ENCODE data around the gene KCNAB3.

Gene KCNAB3

DNA sequence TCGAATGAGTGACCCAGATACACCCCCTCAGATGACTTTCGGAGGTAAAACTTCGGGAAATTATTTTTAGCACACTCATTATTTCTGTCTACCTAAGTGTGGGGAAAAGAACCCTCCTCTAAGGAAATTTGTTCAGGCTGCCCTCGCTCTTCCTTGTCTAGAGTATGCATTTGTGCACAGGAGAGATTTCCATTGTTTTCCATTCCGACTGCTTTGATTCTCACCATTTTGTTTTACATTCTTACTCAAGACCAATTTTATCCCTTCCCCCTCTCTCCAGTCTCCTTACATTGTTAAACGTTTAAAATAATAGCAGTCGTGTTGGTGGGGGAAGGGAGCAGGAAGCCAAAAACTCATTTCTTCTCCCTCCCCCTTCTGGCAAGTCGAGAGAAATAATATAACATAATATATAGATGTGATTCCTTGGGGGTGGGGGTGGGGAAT lies 42.6 kb downstream of the KCNAB3 start:
- Histone ChIP-seq H2AFZ (ENCODE audit: low read depth, low read length) (peak overlapping the region; percentile 20), H3K4me3 (ENCODE audit: low read length) (peak overlapping the region; percentile 55), H3K36me3 (ENCODE audit: insufficient read depth, low read length) (peaks cover 24% of the 10 kb centered on the region), H3K4me1 (ENCODE audit: insufficient read depth, low read length) (peaks cover 50% of the 10 kb centered on the region), H3K27me3 (ENCODE audit: insufficient read depth, low read length) (no peaks in the 10 kb centered on the region), H3K9me3 (ENCODE audit: low read length) (no peaks in the 10 kb centered on the region)

DNA sequence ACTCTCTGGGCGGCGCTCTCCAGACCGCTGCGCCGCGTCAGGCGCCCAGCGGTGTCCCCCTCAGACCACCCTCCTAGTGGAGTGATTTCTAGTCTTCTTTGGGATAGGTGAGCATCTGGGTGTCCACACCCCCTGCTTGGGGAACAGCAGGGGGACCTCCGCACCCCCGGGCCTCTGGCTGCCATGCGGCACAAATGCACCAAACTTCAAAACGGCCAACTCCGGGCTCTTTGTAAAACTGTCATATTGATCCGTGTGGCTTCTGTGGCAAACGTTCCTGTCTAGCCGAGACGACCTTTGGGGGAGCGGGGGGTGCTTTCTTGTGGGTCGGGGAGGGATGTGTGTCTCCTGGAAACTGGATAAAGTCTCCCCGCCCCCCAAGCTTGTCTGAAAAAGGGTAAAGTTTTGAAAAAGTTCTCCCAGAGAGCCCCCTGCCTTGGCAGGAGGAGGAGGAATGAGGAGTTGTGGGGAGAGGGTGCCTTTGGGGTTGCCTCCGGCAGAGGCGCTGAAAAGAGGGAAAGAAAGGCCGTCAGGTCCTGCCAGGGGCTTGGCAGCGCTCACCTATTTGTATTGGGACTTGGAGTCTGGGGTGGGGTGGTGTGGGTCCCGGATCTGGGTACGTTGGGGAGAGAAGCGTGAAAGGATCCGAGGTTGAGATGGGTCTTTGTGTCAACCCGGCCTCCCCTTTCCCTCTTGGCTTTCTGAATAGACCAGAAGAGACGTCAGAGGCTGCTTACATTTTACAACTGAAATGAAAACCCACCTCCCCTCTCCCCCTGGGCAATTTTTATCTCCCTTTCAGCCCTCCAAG lies 43.2 kb downstream of the KCNAB3 start:
- Histone ChIP-seq H3K36me3 (ENCODE audit: insufficient read depth, low read length) (peaks cover 22% of the 10 kb centered on the region), H3K27me3 (ENCODE audit: insufficient read depth, low read length) (no peaks in the 10 kb centered on the region), H3K4me3 (ENCODE audit: low read length) (peak overlapping the region; percentile 55), H3K9me3 (ENCODE audit: low read length) (no peaks in the 10 kb centered on the region), H2AFZ (ENCODE audit: low read depth, low read length) (peak overlapping the region; percentile 20), H3K4me1 (ENCODE audit: insufficient read depth, low read length) (peaks cover 53% of the 10 kb centered on the region)

DNA sequence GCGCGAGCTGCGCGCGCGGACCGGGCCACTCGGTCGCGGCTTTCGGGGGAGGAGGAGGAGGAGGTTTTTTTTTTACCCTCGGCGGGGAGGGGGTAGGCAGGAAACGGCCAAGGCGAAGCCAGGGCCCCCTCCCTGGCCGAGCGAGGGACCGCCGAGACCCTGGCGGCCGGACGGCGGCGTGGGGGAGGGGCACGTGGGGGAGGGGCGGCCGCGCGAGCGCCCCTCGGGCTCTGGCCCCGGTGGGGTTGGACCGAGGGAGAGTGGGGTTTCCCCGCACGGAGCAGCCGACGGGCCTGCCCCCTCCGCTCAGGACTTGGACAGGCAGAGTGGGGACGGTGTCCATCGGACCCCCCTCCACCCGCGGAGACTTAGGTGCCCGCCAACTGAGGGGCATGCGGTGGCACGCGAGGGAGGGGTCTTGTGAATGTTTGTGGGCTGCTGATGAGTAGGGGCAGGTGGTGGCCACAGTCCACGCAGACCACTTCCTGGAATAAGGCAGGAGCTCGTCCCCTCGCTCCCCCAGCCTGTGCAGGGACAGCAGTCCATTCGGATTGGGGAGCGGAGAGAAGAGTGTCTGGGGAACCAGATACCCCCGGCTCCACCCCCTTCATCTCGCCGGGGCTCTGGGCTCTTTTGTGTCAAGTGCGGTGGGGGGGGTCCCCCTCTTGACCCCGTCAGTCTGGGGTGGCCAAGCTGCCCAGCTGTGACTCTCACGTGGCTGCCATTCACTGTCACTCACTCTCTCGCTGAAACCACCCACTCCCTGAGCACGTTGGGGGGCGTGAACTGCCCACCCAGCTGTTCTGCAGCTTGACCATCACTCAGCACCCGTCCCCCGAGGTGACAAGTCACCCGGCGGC lies 44.1 kb downstream of the KCNAB3 start:
- peak overlapping the region; percentile 55 for H3K4me3 ChIP-seq (ENCODE audit: low read length)
- peaks cover 53% of the 10 kb centered on the region for H3K4me1 ChIP-seq (ENCODE audit: insufficient read depth, low read length)
- no peaks in the 10 kb centered on the region for H3K27me3 ChIP-seq (ENCODE audit: insufficient read depth, low read length)
- H3K36me3 ChIP-seq (ENCODE audit: insufficient read depth, low read length) = peaks cover 20% of the 10 kb centered on the region
- H2AFZ ChIP-seq (ENCODE audit: low read depth, low read length) = no peak overlapping the region
- H3K9me3 ChIP-seq (ENCODE audit: low read length) = no peaks in the 10 kb centered on the region

DNA sequence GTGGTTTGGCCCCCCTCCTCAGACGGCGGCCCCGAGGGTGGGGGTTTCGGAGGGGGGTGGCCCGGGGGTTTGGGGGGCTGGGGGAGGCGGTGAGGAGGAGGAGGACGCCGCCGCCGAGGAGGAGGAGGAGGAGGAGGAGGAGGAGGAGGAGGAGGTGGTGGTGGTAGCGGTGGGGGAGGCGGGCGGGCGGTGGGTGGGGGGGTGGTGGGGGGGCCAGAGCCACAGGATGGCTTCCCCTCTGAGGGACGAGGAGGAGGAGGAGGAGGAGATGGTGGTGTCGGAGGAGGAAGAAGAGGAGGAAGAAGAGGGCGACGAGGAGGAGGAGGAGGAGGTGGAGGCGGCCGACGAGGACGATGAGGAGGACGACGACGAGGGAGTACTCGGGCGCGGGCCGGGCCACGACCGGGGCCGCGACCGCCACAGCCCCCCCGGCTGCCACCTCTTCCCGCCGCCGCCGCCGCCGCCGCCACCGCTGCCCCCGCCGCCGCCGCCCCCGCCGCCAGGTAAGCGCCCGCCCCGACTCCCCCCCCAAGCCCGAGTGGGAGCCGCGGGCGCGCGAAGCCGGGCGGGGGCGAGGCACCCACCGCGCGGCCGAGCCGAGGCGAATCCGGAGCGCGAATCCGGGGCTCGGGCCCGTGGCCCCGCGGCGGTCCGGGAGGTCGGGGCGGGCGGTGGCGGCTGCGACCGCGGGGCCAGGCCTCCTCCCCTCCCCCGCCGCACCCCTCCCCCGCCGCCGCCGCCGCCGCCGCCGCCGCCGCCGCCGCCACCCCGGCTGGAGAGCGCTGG lies 44.9 kb downstream of the KCNAB3 start:
- Histone ChIP-seq H2AFZ (ENCODE audit: low read depth, low read length) (no peak overlapping the region), H3K4me1 (ENCODE audit: insufficient read depth, low read length) (peaks cover 52% of the 10 kb centered on the region), H3K36me3 (ENCODE audit: insufficient read depth, low read length) (peaks cover 25% of the 10 kb centered on the region), H3K27me3 (ENCODE audit: insufficient read depth, low read length) (no peaks in the 10 kb centered on the region), H3K9me3 (ENCODE audit: low read length) (no peaks in the 10 kb centered on the region), H3K4me3 (ENCODE audit: low read length) (peak overlapping the region; percentile 55)

DNA sequence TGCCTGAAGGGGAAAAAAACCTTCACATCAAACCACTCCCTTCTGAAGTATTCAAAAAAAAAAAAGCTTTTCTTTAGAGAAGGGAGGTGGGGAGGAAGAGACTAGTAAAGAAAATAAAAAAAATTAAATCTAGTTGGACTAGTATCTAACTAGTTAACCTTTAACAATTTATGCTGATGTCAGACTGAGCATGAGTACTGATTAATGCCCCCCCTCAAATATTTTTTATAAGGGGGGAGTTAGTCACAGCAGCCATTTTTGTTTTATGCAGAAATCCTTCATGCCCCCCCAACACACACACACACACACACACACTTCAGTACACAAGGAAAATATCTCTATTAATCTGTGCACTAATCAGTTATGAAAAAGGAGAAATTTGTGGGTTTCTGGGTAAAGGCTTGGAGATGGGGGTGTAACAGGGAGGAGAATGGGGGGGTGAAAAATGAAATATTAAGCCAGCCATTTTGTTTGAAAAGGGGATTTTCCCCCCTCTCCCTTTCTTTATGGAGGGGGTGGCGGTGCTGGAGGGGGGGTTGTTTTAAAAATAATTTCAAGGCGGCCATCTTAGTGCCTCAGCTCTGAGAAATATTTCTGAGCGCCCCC lies 45.8 kb downstream of the KCNAB3 start:
- Histone ChIP-seq H3K27me3 (ENCODE audit: insufficient read depth, low read length) (no peaks in the 10 kb centered on the region), H3K4me1 (ENCODE audit: insufficient read depth, low read length) (peaks cover 43% of the 10 kb centered on the region)

DNA sequence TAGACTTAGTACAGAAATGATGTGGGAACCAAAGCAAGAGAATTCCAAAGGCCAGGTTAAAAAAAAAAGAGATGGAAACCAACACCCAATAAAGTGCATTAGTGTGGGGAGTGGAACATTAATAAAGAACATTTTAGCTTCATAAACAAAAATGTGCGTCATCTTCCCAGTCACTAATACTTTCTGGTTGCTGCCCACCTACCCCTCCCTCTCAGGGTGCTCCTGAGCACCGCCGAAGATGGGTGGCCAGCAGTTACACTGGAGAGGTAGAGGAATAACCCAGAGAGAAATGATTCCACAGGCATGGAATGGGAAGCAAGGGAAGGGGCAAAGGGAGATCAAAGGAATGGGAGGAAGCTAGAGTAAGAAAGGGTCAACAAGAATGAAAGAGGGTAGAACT lies 47.0 kb downstream of the KCNAB3 start:
- Histone ChIP-seq H2AFZ (ENCODE audit: low read depth, low read length) (no peak overlapping the region), H3K9me3 (ENCODE audit: low read length) (no peaks in the 10 kb centered on the region), H3K4me1 (ENCODE audit: insufficient read depth, low read length) (peaks cover 30% of the 10 kb centered on the region), H3K4me3 (ENCODE audit: low read length) (no peak overlapping the region), H3K27me3 (ENCODE audit: insufficient read depth, low read length) (no peaks in the 10 kb centered on the region), H3K36me3 (ENCODE audit: insufficient read depth, low read length) (peaks cover 32% of the 10 kb centered on the region)

More for the DNA sequence above, 45.8 kb downstream of the KCNAB3 start:
- Histone ChIP-seq H3K36me3 (ENCODE audit: insufficient read depth, low read length) (peaks cover 32% of the 10 kb centered on the region), H3K9me3 (ENCODE audit: low read length) (no peaks in the 10 kb centered on the region), H3K4me3 (ENCODE audit: low read length) (peak overlapping the region; percentile 33), H2AFZ (ENCODE audit: low read depth, low read length) (no peak overlapping the region)

DNA sequence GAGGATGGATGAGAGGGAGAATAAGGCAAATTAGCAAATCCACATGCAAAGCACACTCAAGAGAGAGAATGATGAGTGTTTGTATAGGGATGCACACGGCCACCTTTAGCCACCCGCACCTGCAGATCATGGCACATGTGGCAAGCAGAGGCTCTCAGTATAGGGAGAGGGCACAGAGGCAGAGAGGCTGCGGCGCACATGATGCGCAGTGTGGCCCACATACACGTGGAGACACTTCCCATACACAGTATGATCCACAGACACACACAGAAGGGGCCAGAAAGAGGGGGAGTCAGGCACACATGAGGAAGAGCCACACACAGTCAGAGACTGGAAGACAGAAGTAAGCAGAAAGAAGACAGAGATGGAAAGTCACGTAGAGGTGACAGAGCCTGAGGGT lies 47.6 kb downstream of the KCNAB3 start:
- H2AFZ ChIP-seq (ENCODE audit: low read depth, low read length) = no peak overlapping the region
- H3K9me3 ChIP-seq (ENCODE audit: low read length) = no peaks in the 10 kb centered on the region
- H3K36me3 ChIP-seq (ENCODE audit: insufficient read depth, low read length) = peaks cover 32% of the 10 kb centered on the region
- peaks cover 27% of the 10 kb centered on the region for H3K4me1 ChIP-seq (ENCODE audit: insufficient read depth, low read length)
- H3K27me3 ChIP-seq (ENCODE audit: insufficient read depth, low read length) = no peaks in the 10 kb centered on the region
- no peak overlapping the region for H3K4me3 ChIP-seq (ENCODE audit: low read length)

DNA sequence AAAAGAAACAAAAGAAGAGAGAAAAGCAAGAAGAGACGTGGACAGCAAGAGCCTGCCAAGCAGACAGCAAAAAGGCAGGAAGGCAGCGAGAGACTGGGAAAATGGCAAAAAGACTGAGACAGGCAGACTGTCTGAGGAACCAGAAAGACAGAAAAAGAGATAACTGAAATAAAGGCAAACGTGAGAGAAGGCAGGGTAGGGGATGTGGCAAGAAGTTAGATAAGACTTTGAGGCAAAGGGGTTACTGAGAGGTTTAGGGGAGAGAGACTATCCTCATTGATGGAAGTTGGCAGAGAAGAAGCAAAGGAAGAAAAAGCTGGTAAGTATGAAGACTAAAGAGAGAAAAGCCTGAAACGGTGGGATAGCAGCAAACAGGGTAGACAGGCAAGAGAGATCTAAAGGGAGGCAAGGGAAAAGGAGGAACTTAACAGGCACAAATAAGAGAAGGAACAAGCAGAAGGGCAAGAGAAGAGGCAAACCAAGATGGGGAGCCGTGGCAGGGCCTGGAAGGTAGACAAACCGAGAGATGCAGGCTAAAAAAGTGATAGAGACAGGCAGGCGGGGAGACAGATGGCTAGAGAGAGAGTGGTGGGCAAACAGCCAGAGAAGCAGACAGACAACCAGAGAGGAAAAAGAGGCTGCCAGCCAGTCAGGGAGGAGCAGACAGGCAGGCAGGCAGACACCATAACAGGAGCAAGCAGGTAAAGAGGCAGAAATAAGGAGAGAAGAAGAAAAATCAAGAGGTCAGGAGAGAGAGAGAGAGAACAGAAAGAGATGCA lies 48.2 kb downstream of the KCNAB3 start:
- no peak overlapping the region for H3K4me3 ChIP-seq (ENCODE audit: low read length)
- H3K36me3 ChIP-seq (ENCODE audit: insufficient read depth, low read length) = peaks cover 32% of the 10 kb centered on the region
- peaks cover 22% of the 10 kb centered on the region for H3K4me1 ChIP-seq (ENCODE audit: insufficient read depth, low read length)
- no peaks in the 10 kb centered on the region for H3K27me3 ChIP-seq (ENCODE audit: insufficient read depth, low read length)
- no peak overlapping the region for H2AFZ ChIP-seq (ENCODE audit: low read depth, low read length)
- H3K9me3 ChIP-seq (ENCODE audit: low read length) = no peaks in the 10 kb centered on the region

DNA sequence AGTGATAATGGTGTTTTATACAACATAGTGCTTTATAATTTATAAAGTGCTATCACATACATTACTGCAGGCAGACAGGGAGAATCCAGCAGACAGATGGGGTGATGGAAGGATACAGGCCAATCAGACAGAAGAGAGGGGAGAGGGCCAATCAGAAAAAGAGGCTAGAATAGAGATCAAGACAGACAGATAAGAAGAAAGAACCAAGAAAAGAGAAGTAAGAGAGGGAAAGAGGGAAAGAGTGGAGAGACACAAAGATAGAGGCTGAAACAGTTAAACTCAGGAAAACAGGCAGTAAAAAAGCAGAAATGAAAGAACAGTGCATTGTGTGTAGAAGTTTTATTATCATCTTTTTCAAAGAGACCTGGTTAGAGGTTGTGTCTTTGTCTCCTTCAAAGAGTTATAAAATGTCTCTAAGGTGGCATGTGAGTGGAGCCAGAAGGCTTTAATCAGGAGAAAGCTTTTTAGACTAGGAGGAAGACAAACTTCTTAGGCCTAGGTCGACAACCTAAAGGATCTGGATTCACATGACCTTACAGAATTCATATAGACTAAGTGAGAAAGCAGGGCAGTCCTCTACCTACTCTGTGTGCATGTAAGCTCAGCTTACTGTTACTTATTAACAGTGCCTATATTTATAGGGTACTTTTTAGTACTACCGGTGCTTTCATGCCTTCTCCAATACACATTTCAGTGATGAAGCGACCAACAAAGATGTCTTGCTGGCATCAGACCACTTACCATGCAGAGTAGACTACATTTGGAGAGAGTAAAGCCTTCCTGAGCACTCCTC lies 49.4 kb downstream of the KCNAB3 start:
- Histone ChIP-seq H3K9me3 (ENCODE audit: low read length) (no peaks in the 10 kb centered on the region), H3K4me1 (ENCODE audit: insufficient read depth, low read length) (peaks cover 18% of the 10 kb centered on the region), H2AFZ (ENCODE audit: low read depth, low read length) (no peak overlapping the region), H3K4me3 (ENCODE audit: low read length) (no peak overlapping the region), H3K36me3 (ENCODE audit: insufficient read depth, low read length) (peaks cover 40% of the 10 kb centered on the region), H3K27me3 (ENCODE audit: insufficient read depth, low read length) (no peaks in the 10 kb centered on the region)

DNA sequence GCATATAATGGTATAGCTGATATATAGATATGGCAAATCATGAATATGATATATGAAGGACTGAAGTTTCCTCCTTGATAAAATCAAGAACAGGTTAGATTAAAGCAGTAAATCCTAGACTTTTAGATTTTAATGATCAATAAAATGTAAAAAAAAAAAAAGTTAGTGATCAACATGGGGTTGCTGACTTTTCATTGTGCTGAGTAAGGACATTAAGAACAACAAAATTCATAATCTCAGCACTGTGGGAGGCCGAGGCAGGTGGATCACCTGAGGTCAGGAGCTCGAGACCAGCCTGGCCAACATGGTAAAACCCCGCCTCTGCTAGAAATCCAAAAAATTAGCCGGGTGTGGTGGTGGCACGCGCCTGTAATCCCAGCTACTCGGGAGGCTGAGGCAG lies 51.4 kb downstream of the KCNAB3 start:
- H3K36me3 ChIP-seq (ENCODE audit: insufficient read depth, low read length) = peaks cover 44% of the 10 kb centered on the region
- peaks cover 12% of the 10 kb centered on the region for H3K4me1 ChIP-seq (ENCODE audit: insufficient read depth, low read length)
- H2AFZ ChIP-seq (ENCODE audit: low read depth, low read length) = no peak overlapping the region
- H3K27me3 ChIP-seq (ENCODE audit: insufficient read depth, low read length) = no peaks in the 10 kb centered on the region
- H3K4me3 ChIP-seq (ENCODE audit: low read length) = no peak overlapping the region
- H3K9me3 ChIP-seq (ENCODE audit: low read length) = no peaks in the 10 kb centered on the region

DNA sequence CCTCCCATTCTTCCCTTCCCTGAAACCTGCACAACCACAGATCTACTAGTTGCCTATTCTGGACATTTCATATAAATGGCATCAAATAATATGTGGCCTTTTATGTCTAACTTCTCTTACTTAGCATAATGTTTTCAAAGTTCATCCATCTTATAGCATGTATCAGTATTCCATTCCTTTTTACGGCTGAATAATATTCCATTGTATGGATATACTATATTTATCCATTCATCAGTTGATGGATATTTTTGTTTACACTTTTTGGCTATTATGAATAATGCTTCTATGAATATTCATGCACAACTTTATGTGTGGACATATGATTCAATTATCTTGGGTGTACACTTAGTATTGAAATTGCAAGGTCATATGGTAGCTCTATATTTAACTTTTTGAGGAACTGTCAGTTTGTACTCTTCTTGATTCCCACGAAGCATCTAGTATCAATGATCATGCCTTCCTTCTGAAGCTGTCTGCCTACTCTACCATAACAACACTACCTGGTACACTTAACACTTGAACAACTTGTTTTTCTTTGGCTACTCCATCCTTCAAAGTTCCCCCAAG lies 53.8 kb downstream of the KCNAB3 start:
- peaks cover 36% of the 10 kb centered on the region for H3K36me3 ChIP-seq (ENCODE audit: insufficient read depth, low read length)
- no peaks in the 10 kb centered on the region for H3K4me1 ChIP-seq (ENCODE audit: insufficient read depth, low read length)
- H2AFZ ChIP-seq (ENCODE audit: low read depth, low read length) = no peak overlapping the region
- H3K9me3 ChIP-seq (ENCODE audit: low read length) = no peaks in the 10 kb centered on the region
- H3K27me3 ChIP-seq (ENCODE audit: insufficient read depth, low read length) = no peaks in the 10 kb centered on the region
- no peak overlapping the region for H3K4me3 ChIP-seq (ENCODE audit: low read length)

Data from neuron (in vitro differentiated cells).